Sigmoid colon (tissue), 4 donors: ENCODE results near the gene MORN4.

Experiments
- EP300 ChIP-seq, 4 donors: sonication (generic); formaldehyde crosslinking; IDR thresholded peaks; one replicate each; pipeline ENCODE4 v1.6.1; 2017; ENCODE audit warnings: antibody characterized with exemption in 4 of 4
- POLR2A ChIP-seq, 2 donors: fragments of 450-650 bp; IDR thresholded peaks; one replicate each; pipeline ENCODE4 v1.6.1; 2016; ENCODE audit warnings: antibody characterized with exemption in 2 of 2, mild to moderate bottlenecking in 2 of 2, moderate library complexity in 2 of 2
- POLR2AphosphoS5 ChIP-seq, 4 donors: sonication (generic); formaldehyde crosslinking; IDR thresholded peaks; one replicate each; pipeline ENCODE4 v1.6.1; 2017; ENCODE audit warnings: antibody characterized with exemption in 4 of 4
- TF ChIP-seq, protein P1 (sequence below), 4 experiments: fragments of 450-650 bp in 3 of 4; fragments of 200-600 bp in 1 of 4; IDR thresholded peaks; one replicate each; pipeline ENCODE4 v1.5.1; 2016 to 2019; ENCODE audit warnings: antibody characterized with exemption in 4 of 4, mild to moderate bottlenecking in 3 of 4, moderate library complexity in 2 of 4

- TF ChIP-seq, protein P1, sequence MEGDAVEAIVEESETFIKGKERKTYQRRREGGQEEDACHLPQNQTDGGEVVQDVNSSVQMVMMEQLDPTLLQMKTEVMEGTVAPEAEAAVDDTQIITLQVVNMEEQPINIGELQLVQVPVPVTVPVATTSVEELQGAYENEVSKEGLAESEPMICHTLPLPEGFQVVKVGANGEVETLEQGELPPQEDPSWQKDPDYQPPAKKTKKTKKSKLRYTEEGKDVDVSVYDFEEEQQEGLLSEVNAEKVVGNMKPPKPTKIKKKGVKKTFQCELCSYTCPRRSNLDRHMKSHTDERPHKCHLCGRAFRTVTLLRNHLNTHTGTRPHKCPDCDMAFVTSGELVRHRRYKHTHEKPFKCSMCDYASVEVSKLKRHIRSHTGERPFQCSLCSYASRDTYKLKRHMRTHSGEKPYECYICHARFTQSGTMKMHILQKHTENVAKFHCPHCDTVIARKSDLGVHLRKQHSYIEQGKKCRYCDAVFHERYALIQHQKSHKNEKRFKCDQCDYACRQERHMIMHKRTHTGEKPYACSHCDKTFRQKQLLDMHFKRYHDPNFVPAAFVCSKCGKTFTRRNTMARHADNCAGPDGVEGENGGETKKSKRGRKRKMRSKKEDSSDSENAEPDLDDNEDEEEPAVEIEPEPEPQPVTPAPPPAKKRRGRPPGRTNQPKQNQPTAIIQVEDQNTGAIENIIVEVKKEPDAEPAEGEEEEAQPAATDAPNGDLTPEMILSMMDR (IDR thresholded peaks at IDR 0.05): no peak
- TF ChIP-seq POLR2A (IDR thresholded peaks at IDR 0.05) (no peak), POLR2AphosphoS5 (IDR thresholded peaks at IDR 0.05) (no peak), EP300 (IDR thresholded peaks at IDR 0.05) (no peak)
These were observed 63.0 kb downstream of the MORN4 start for GRCh38 chr10:97570146-97570788.
